Measurements from ENCODE around the gene SCN1B. TPM values are rescaled to one million over a fixed set of nuclear protein-coding genes. Genes with fewer than 3 reads are reported as not detected.
A peak's percentile ranks its signal among the peaks of the same experiment; 100 is the strongest.
"Not testable (repeated sequence)": the region's sequence is repeated elsewhere in the genome, so short reads cannot be mapped to it uniquely, and the experiment has no call there.

Gene SCN1B
- total RNA-seq, 1 donor: 4.7 TPM

- H3K4me1 ChIP-seq (ENCODE audit: insufficient read depth, low read length): peaks cover 21% of the 10 kb centered on the region
- no peak for TF ChIP-seq CTCF (IDR thresholded peaks at IDR 0.05; ENCODE audit: extremely low read depth, low read depth, low read length)
- H4K20me1 ChIP-seq (ENCODE audit: insufficient read depth, low read length): peaks cover 49% of the 10 kb centered on the region
- H3K27ac ChIP-seq (ENCODE audit: low read depth, low read length): peak overlapping the region; percentile 54
- H3K4me2 ChIP-seq (ENCODE audit: insufficient read depth, low read length): peak overlapping the region; percentile 21
- DNase-seq (ENCODE audit: insufficient read length, low spot score, missing footprints): peak; percentile 97
- peaks cover 17% of the 10 kb centered on the region for H3K36me3 ChIP-seq (ENCODE audit: insufficient read depth, low read length)
- H3K4me3 ChIP-seq (ENCODE audit: insufficient read depth, low read length): no peak overlapping the region
- no peaks in the 10 kb centered on the region for H3K9me3 ChIP-seq (ENCODE audit: low read depth, low read length)
- no peaks in the 10 kb centered on the region for H3K27me3 ChIP-seq (ENCODE audit: insufficient read depth, low read length)
- no peak overlapping the region for H2AFZ ChIP-seq (ENCODE audit: low read length)
- H3K79me2 ChIP-seq (ENCODE audit: insufficient read depth, low read length): peaks cover 47% of the 10 kb centered on the region
These were observed 23.8 kb upstream of the SCN1B start for GRCh38 chr19:35006342-35006998.

GRCh38 chr19:35006999-35007365 is 23.3 kb upstream of the SCN1B start:
- Histone ChIP-seq H3K4me2 (ENCODE audit: insufficient read depth, low read length) (peak overlapping the region; percentile 21), H4K20me1 (ENCODE audit: insufficient read depth, low read length) (peaks cover 45% of the 10 kb centered on the region), H3K79me2 (ENCODE audit: insufficient read depth, low read length) (peaks cover 42% of the 10 kb centered on the region), H2AFZ (ENCODE audit: low read length) (no peak overlapping the region), H3K27ac (ENCODE audit: low read depth, low read length) (peak overlapping the region; percentile 19), H3K36me3 (ENCODE audit: insufficient read depth, low read length) (peaks cover 20% of the 10 kb centered on the region), H3K9me3 (ENCODE audit: low read depth, low read length) (no peaks in the 10 kb centered on the region), H3K27me3 (ENCODE audit: insufficient read depth, low read length) (no peaks in the 10 kb centered on the region), H3K4me3 (ENCODE audit: insufficient read depth, low read length) (no peak overlapping the region), H3K4me1 (ENCODE audit: insufficient read depth, low read length) (peaks cover 18% of the 10 kb centered on the region)
- TF ChIP-seq CTCF (IDR thresholded peaks at IDR 0.05; ENCODE audit: extremely low read depth, low read depth, low read length): no peak
- DNase-seq (ENCODE audit: insufficient read length, low spot score, missing footprints): peak; percentile 59

- not testable (repeated sequence) for H3K4me3 ChIP-seq (ENCODE audit: insufficient read depth, low read length); H3K9me3 ChIP-seq (ENCODE audit: low read depth, low read length); H3K4me2 ChIP-seq (ENCODE audit: insufficient read depth, low read length); H3K27me3 ChIP-seq (ENCODE audit: insufficient read depth, low read length); DNase-seq (ENCODE audit: insufficient read length, low spot score, missing footprints); H2AFZ ChIP-seq (ENCODE audit: low read length)
- Histone ChIP-seq H4K20me1 (ENCODE audit: insufficient read depth, low read length) (peaks cover 43% of the 10 kb centered on the region), H3K79me2 (ENCODE audit: insufficient read depth, low read length) (peaks cover 39% of the 10 kb centered on the region), H3K4me1 (ENCODE audit: insufficient read depth, low read length) (peaks cover 16% of the 10 kb centered on the region), H3K36me3 (ENCODE audit: insufficient read depth, low read length) (peaks cover 24% of the 10 kb centered on the region), H3K27ac (ENCODE audit: low read depth, low read length) (peak overlapping the region; percentile 19)
These were observed 22.8 kb upstream of the SCN1B start for GRCh38 chr19:35007427-35007826.

GRCh38 chr19:35008891-35009341 is 21.4 kb upstream of the SCN1B start:
- Histone ChIP-seq H3K27me3 (ENCODE audit: insufficient read depth, low read length) (no peaks in the 10 kb centered on the region), H3K4me2 (ENCODE audit: insufficient read depth, low read length) (no peak overlapping the region), H2AFZ (ENCODE audit: low read length) (no peak overlapping the region), H3K79me2 (ENCODE audit: insufficient read depth, low read length) (peaks cover 24% of the 10 kb centered on the region), H3K4me3 (ENCODE audit: insufficient read depth, low read length) (no peak overlapping the region), H3K4me1 (ENCODE audit: insufficient read depth, low read length) (peaks cover 16% of the 10 kb centered on the region), H4K20me1 (ENCODE audit: insufficient read depth, low read length) (peaks cover 33% of the 10 kb centered on the region), H3K27ac (ENCODE audit: low read depth, low read length) (no peak overlapping the region), H3K36me3 (ENCODE audit: insufficient read depth, low read length) (peaks cover 27% of the 10 kb centered on the region), H3K9me3 (ENCODE audit: low read depth, low read length) (no peaks in the 10 kb centered on the region)
- TF ChIP-seq CTCF (IDR thresholded peaks at IDR 0.05; ENCODE audit: extremely low read depth, low read depth, low read length): no peak
- peak; percentile 50 for DNase-seq (ENCODE audit: insufficient read length, low spot score, missing footprints)

All from osteoblast (primary cell).